NT2/D1 (cell line): ENCODE data around the gene AIFM3.
"Not testable (repeated sequence)": the region's sequence is repeated elsewhere in the genome, so short reads cannot be mapped to it uniquely, and the experiment has no call there.

ENCODE experiments used
- DNase-seq: peaks from one replicate; pipeline ENCODE4 v3.0.0-alpha.2; 2011; ENCODE audit warnings: low read depth, low spot score
- H3K27me3 ChIP-seq: 2 replicates; pipeline ENCODE4 v1.6.0; 2011; ENCODE audit warnings: mild to moderate bottlenecking; ENCODE audit not compliant: insufficient read length, insufficient read depth
- H3K36me3 ChIP-seq: 2 replicates; pipeline ENCODE4 v1.6.1; 2011; ENCODE audit warnings: mild to moderate bottlenecking, low read length, mixed read lengths; ENCODE audit not compliant: insufficient read depth, insufficient read length
- H3K4me1 ChIP-seq: 2 replicates; pipeline ENCODE4 v1.5.1; 2011; ENCODE audit not compliant: insufficient read depth, insufficient read length
- H3K4me3 ChIP-seq: 2 replicates; pipeline ENCODE4 v1.5.1; 2011; ENCODE audit warnings: low read depth; ENCODE audit not compliant: insufficient read length
- H3K9ac ChIP-seq: 2 replicates; pipeline ENCODE4 v1.6.0; 2011; ENCODE audit warnings: low read depth; ENCODE audit not compliant: insufficient read length
- H3K9me3 ChIP-seq: 2 replicates; pipeline ENCODE4 v1.5.1; 2011; ENCODE audit warnings: mild to moderate bottlenecking, low read length; ENCODE audit not compliant: insufficient read depth
- SUZ12 ChIP-seq: IDR thresholded peaks from 2 replicates; pipeline ENCODE4 v1.6.1; 2011; ENCODE audit not compliant: insufficient read length, insufficient read depth; ENCODE audit errors: extremely low read depth
- YY1 ChIP-seq: IDR thresholded peaks from 2 replicates; pipeline ENCODE4 v1.6.1; 2011; ENCODE audit not compliant: insufficient read length, insufficient read depth
- ZNF274 ChIP-seq: IDR thresholded peaks from 2 replicates; pipeline ENCODE4 v1.6.1; 2011; ENCODE audit warnings: mild to moderate bottlenecking, low read depth, low read length

The AIFM3 gene

GRCh38 chr22:21000987-21001600, 34.0 kb downstream of the AIFM3 start:
- TF ChIP-seq ZNF274, result no peak
- TF ChIP-seq YY1, result no peak
- no peak for TF ChIP-seq SUZ12
- no peak for DNase-seq
- Histone ChIP-seq H3K9me3 (no peaks in the 10 kb centered on the region), H3K4me1 (peaks cover 2% of the 10 kb centered on the region), H3K9ac (peak overlapping the region; percentile 95), H3K36me3 (peaks cover 46% of the 10 kb centered on the region), H3K4me3 (peak overlapping the region; percentile 76), H3K27me3 (no peaks in the 10 kb centered on the region)

DNA sequence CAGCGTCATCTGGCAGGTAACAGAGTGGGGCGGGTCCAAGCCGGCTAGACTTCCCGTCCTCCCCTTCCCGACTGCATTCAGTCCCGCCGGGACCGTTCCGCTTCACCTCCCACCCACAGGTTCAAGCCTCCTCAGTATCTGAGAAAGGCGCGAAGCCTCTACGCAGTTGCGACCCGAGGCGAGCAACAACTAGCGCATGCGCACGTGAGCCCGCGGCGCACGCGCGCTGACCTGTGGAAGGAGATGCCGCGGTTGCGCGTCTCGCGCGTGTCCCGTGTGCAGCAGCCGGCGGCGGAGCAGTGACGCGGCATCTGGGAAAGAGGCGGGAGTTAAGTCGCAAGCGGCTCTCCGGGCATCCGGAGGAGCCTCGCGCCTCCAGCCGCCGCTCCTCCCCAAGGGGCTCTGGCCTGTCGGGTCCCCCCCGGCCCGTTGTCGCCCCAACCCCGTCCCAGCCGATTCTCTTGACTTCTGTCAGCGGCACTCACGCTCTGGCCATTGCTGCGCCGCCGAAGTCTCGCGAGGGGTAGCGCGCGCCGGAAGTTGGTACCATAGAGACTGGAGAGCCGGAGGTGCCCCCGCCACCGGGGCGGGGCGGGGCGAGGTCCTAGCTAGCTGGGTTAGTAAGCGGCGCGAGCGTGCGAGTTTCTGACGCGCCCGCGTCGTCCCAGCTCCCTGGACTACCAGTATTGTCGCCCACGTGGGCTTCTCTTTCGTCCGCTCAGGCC, 34.7 kb downstream of the AIFM3 start, which contains the start of gene THAP7:
Gene THAP7, minus strand, starts transcription at position 518 of the 725 bp plus-strand sequence. Its CDS starts 207 bp downstream, at position 311.
- H3K27me3 ChIP-seq, result no peaks in the 10 kb centered on the region
- no peaks in the 10 kb centered on the region for H3K9me3 ChIP-seq
- DNase-seq, result peak; percentile 82
- TF ChIP-seq SUZ12, result no peak
- TF ChIP-seq YY1, result peak; percentile 32
- H3K4me3 ChIP-seq, result peak within 1 kb of the TSS; percentile 78
- H3K4me1 ChIP-seq, result peaks cover 2% of the 10 kb centered on the region
- peak within 1 kb of the TSS; percentile 95 for H3K9ac ChIP-seq
- peaks cover 40% of the 10 kb centered on the region for H3K36me3 ChIP-seq

- Histone ChIP-seq H3K4me1 (peaks cover 2% of the 10 kb centered on the region), H3K36me3 (peaks cover 22% of the 10 kb centered on the region), H3K9me3 (no peaks in the 10 kb centered on the region), H3K27me3 (no peaks in the 10 kb centered on the region), H3K4me3 (no peak overlapping the region), H3K9ac (no peak overlapping the region)
- DNase-seq, result no peak
- TF ChIP-seq SUZ12, result no peak
- TF ChIP-seq ZNF274, result no peak
- no peak for TF ChIP-seq YY1
These were observed 36.7 kb downstream of the AIFM3 start for GRCh38 chr22:21003782-21004181.

DNA sequence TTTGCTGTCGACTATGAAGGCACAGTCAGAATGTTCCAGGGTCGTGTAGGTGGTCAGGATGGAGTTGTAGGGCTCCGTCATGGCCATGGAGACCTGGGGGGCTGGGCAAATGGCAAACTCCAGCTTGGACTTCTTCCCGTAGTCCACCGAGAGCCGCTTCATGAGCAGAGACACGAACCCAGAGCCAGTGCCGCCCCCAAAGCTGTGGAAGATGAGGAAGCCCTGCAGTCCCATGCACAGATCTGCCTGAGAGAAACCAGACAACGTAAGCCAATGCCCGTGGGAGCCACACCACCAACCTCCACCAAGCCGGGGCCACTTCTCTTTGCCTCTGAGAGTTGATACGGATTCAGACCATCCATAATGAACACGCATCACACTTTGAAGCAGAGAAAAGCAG, 42.2 kb downstream of the AIFM3 start:
- H3K36me3 ChIP-seq, H3K4me1 ChIP-seq, DNase-seq, H3K27me3 ChIP-seq, H3K9me3 ChIP-seq, H3K9ac ChIP-seq, H3K4me3 ChIP-seq: not testable (repeated sequence)

- no peak for DNase-seq
- Histone ChIP-seq H3K27me3 (peaks cover 7% of the 10 kb centered on the region), H3K4me3 (no peak overlapping the region), H3K9ac (no peak overlapping the region), H3K36me3 (no peaks in the 10 kb centered on the region), H3K4me1 (no peaks in the 10 kb centered on the region), H3K9me3 (no peaks in the 10 kb centered on the region)
- TF ChIP-seq YY1 (no peak), ZNF274 (no peak), SUZ12 (no peak)
These were observed 42.8 kb downstream of the AIFM3 start for GRCh38 chr22:21009638-21010425.

GRCh38 chr22:21010426-21011113, 43.5 kb downstream of the AIFM3 start:
- H3K36me3 ChIP-seq, result no peaks in the 10 kb centered on the region
- no peak overlapping the region for H3K4me3 ChIP-seq
- no peak overlapping the region for H3K9ac ChIP-seq
- H3K27me3 ChIP-seq, result peaks cover 7% of the 10 kb centered on the region
- H3K9me3 ChIP-seq, result no peaks in the 10 kb centered on the region
- TF ChIP-seq SUZ12 (no peak), ZNF274 (no peak), YY1 (no peak)
- DNase-seq, result no peak
- H3K4me1 ChIP-seq, result no peaks in the 10 kb centered on the region
